ENCODE results near the gene HBG1. TPM values are rescaled to one million over a fixed set of nuclear protein-coding genes. Genes with fewer than 3 reads are reported as not detected.

Gene HBG1
- total and polyA plus RNA-seq, 2 of the 8 experiments (the other 6 are each of a cell fraction or from before 2014, with no cell fraction given): 0.26 TPM; not detected in 1

GRCh38 chr11:5228124-5228523, 21.5 kb downstream of the HBG1 start (continued):
- TF ChIP-seq SAP30 (IDR thresholded peaks at IDR 0.05; ENCODE audit: insufficient read depth, insufficient replicate concordance, low read length) (no peak), SIRT6 (IDR thresholded peaks at IDR 0.05; ENCODE audit: low read length) (no peak), MAFK (IDR thresholded peaks at IDR 0.05; ENCODE audit: low read depth, low read length) (no peak)

Data from H1 (cell line).